Chondrocyte (in vitro differentiated cells): ENCODE measurements around the gene SPAG9. TPM values are rescaled to one million over a fixed set of nuclear protein-coding genes. Genes with fewer than 3 reads are reported as not detected.
A peak's percentile ranks its signal among the peaks of the same experiment; 100 is the strongest.

ENCODE experiments used
- DNase-seq: peaks from one replicate; pipeline ENCODE4 v3.0.0; 2021; ENCODE audit warnings: mixed read lengths, low spot score
- H3K27ac Mint-ChIP-seq: one replicate; pipeline ENCODE4 v1.8.0; 2021; ENCODE audit warnings: mild to moderate bottlenecking, moderate library complexity, mixed read lengths; ENCODE audit not compliant: unreplicated experiment
- H3K27me3 Mint-ChIP-seq: 2 replicates; pipeline ENCODE4 v1.8.0; 2021; ENCODE audit warnings: low read depth, mixed read lengths
- H3K36me3 Mint-ChIP-seq: 2 replicates; pipeline ENCODE4 v1.8.0; 2021; ENCODE audit warnings: low read depth, mixed read lengths
- H3K4me1 Mint-ChIP-seq: 2 replicates; pipeline ENCODE4 v1.8.0; 2021; ENCODE audit warnings: low read depth, mild to moderate bottlenecking, mixed read lengths
- H3K4me3 Mint-ChIP-seq: one replicate; pipeline ENCODE4 v1.8.0; 2021; ENCODE audit warnings: mild to moderate bottlenecking, moderate library complexity, mixed read lengths; ENCODE audit not compliant: unreplicated experiment
- H3K9me3 Mint-ChIP-seq: 2 replicates; pipeline ENCODE4 v1.8.0; 2021; ENCODE audit warnings: low read depth, mixed read lengths
- CTCF ChIP-seq: fragments of 200-600 bp; sonication (generic); IDR thresholded peaks from 2 replicates; pipeline ENCODE4 v1.5.0; 2021; ENCODE audit warnings: antibody characterized with exemption, mild to moderate bottlenecking, moderate library complexity
- total RNA-seq: library from RNA; stranded (reverse); gene quantifications from 3 replicates; pipeline ENCODE4 v1.2.1, GENCODE V29; 2021

The SPAG9 gene
- total RNA-seq, 1 donor from 2014 or later: 92.7 TPM

GRCh38 chr17:50979524-50979927, 141.1 kb downstream of the SPAG9 start:
- no peaks in the 10 kb centered on the region for H3K9me3 Mint-ChIP-seq
- H3K4me1 Mint-ChIP-seq: peaks cover 10% of the 10 kb centered on the region
- H3K4me3 Mint-ChIP-seq: no peak overlapping the region
- DNase-seq: no peak
- H3K27ac Mint-ChIP-seq: no peak overlapping the region
- peaks cover 23% of the 10 kb centered on the region for H3K36me3 Mint-ChIP-seq
- TF ChIP-seq CTCF: no peak
- no peaks in the 10 kb centered on the region for H3K27me3 Mint-ChIP-seq

- Mint-ChIP-seq H3K27ac (peak overlapping the region; percentile 92), H3K27me3 (no peaks in the 10 kb centered on the region), H3K9me3 (no peaks in the 10 kb centered on the region), H3K4me3 (no peak overlapping the region), H3K36me3 (peaks cover 33% of the 10 kb centered on the region), H3K4me1 (peaks cover 10% of the 10 kb centered on the region)
- no peak for DNase-seq
- no peak for TF ChIP-seq CTCF
Observed at GRCh38 chr17:50977487-50978159, 143.0 kb downstream of the SPAG9 start.

GRCh38 chr17:50976951-50977472, 143.7 kb downstream of the SPAG9 start:
- DNase-seq: no peak
- TF ChIP-seq CTCF: no peak
- Mint-ChIP-seq H3K9me3 (no peaks in the 10 kb centered on the region), H3K36me3 (peaks cover 33% of the 10 kb centered on the region), H3K4me3 (no peak overlapping the region), H3K4me1 (peaks cover 10% of the 10 kb centered on the region), H3K27me3 (no peaks in the 10 kb centered on the region), H3K27ac (peak overlapping the region; percentile 92)

- Mint-ChIP-seq H3K4me1 (peaks cover 18% of the 10 kb centered on the region), H3K27ac (no peak overlapping the region), H3K36me3 (peaks cover 39% of the 10 kb centered on the region)
Observed at GRCh38 chr17:50973557-50974494, 146.8 kb downstream of the SPAG9 start.

More at GRCh38 chr17:50973557-50974494, 146.8 kb downstream of the SPAG9 start:
- no peaks in the 10 kb centered on the region for H3K27me3 Mint-ChIP-seq
- H3K9me3 Mint-ChIP-seq: no peaks in the 10 kb centered on the region
- no peak for DNase-seq
- H3K4me3 Mint-ChIP-seq: no peak overlapping the region
- no peak for TF ChIP-seq CTCF
